GM18520 (cell line): ENCODE results near the gene CYFIP1.

Source experiments
- ATAC-seq: cut with Tn5 transposase; IDR thresholded peaks from one replicate; pipeline ENCODE4 v1.9.1; 2021; ENCODE audit not compliant: unreplicated experiment

Gene CYFIP1

DNA sequence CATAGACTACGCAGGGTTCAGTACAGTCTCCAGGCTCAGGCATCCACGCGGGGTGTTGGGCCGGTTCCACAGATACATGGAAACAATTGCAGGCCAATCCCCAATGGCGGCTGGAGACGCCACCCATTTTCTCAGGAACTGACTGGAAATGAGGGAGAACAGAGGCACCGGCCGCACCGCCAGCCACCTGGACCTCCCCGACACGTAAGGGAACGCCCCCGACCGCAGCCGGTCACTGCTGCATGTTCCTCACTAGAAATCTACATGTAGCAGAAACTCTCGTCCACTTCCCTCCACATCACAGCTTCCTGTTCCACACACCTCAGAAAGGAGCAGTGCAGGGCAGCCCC lies 29.2 kb downstream of the CYFIP1 start:
- no peak for ATAC-seq

- ATAC-seq: no peak
Measured at GRCh38 chr15:22950256-22950990, 29.7 kb downstream of the CYFIP1 start.

- peak; percentile 48 for ATAC-seq
Measured at GRCh38 chr15:22949074-22949547, 31.1 kb downstream of the CYFIP1 start.

GRCh38 chr15:22948056-22948455 lies 32.1 kb downstream of the CYFIP1 start:
- ATAC-seq: no peak

DNA sequence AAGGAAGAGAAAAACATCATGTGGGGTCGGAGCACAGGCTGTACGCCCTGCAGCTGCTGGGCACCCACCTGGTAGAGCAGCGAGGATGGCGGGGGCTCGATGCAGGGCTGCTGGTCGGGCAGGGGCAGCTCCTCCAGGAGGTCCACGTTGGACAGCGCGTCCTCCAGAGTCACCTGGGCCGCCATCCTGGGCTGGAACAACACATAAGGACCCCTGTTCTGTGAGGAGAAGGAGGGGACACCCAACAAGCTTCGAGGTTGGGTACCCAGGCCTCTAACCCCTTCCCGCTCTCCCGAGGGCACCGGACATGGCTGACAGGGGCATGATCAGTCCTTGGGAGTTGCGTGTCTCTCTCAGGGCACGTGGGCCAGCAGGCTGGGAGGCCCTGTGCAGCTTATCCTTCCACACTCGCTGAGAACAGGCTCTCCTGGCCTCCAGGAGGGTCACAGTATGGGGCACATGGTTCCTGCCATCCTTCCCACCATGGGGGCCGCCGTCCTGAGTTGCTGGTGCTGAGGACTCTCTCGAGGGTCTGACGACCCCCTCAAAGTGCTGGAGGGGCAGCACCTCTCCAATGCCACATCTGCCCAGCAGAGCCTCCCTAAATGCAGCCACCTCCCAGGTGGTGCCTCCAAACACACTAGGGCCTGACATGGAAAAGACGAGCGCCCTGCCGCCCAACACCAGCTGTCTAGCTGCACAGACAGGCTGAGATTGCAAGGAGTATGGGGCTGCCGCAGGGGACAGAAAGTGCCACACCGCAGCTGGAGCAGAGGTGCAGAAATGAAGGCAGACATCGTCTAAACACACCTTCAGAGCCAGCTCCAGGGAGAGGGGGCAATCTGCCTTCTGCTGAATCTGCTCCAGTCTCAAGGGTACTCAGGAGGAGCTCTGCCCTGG lies 32.8 kb downstream of the CYFIP1 start:
- ATAC-seq: no peak

DNA sequence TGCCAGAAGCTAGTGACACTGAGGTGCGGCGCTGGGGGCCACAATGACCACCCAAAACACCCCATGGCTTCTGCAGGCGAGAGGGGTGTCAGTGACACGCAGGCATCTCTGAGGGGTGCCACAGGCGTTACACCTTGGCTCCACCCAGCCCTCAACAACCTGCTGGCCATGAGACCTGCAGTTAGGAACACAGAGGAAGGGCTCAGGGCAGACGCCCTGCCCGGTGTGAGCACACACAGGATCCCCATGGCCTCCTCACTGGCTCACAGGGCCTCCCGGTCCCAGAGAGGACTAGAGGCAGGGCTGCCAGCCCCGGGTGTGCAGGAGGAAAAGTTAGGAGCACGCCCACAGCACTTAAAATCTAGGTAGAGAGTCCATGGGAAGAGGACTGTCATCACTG lies 35.1 kb downstream of the CYFIP1 start:
- no peak for ATAC-seq

- ATAC-seq: no peak
Measured at GRCh38 chr15:22944651-22945050, 35.5 kb downstream of the CYFIP1 start.

GRCh38 chr15:22942877-22943276 lies 37.3 kb downstream of the CYFIP1 start:
- no peak for ATAC-seq

GRCh38 chr15:22942306-22942855 lies 37.8 kb downstream of the CYFIP1 start:
- ATAC-seq: no peak

GRCh38 chr15:22941179-22941578 lies 39.0 kb downstream of the CYFIP1 start:
- no peak for ATAC-seq

GRCh38 chr15:22939652-22940061 lies 40.5 kb downstream of the CYFIP1 start:
- ATAC-seq: no peak

- no peak for ATAC-seq
Measured at GRCh38 chr15:22939051-22939450, 41.1 kb downstream of the CYFIP1 start.

DNA sequence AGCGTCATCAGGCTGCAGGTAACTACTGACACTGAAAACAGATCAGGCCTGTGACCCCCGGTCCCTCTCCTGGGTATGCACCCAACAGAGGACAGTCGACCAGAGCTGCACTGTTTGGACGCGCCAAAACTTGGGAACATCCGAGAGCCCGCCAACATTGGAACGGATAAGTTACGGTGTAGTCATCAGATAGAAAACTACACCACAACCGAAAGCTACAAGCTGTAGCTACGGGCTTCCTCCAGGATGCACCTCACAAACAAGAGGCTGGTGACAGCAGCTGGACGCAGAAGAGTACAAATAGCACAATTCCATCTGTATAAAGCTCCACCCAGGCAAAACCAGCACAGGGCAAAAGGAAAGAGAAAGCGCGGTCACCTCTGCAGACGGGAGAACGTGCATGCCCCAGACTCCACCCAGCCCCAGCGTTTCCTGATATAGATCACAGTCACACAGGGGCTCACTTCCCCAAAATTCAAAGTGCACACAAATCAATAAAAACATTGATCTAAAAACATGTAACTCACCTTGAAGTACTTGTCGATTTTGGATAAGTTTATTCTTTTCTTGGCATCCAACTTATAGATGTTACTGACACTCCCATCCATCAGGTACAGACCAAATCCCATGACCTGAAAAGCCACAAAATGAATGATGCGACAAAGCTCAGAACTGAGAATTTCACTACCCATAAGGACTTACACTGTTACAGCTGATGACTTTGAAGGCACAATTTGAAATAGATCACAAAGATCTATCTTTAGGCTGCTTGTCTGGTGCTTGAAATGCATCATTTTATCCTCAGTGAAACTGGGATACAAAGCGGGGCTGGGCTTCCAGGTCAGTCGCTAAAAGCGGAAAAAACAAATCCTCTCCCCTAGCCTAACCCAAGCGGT lies 43.3 kb downstream of the CYFIP1 start:
- ATAC-seq: peak; percentile 63

DNA sequence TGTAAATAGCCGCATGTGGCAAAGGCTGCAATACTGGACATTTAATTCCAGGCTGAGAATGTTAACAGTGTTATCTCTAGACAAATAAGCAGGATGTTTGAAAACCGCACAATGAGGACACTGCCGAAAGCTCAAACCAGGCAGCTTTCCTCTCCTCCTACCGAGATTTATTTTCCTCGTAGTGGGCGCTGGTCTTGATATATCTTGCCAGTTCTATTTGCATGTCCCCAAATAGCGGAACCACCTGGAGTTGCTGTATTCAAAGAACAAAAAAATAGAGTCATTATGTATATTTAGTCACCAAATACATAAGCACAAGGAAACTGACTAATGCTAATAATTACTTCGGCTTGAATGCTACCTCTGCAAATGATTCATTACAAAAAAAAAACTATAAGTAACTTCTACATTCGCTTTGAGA lies 46.5 kb downstream of the CYFIP1 start:
- no peak for ATAC-seq

- ATAC-seq: no peak
Measured at GRCh38 chr15:22931784-22932536, 48.2 kb downstream of the CYFIP1 start.

GRCh38 chr15:22930782-22931484 lies 49.2 kb downstream of the CYFIP1 start:
- ATAC-seq: no peak

DNA sequence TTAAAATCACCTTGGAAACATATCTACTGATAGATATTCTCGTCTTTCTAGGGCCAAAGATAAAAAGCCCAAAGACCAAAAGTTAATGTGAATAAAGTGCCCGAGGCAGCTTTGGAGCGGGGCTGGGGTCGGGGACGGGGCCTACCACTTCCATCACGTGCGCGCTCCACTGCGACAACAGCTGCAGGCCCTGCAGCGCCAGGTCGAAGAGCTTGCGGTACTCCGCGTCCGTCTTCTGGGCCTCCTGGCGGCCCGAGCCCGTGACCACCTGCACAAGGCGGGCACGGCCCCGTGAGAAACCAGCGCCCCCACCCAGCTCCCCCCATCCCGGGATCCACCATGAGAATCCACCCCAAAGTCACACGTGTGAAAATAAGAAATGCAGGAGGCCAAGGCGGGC lies 52.4 kb downstream of the CYFIP1 start:
- no peak for ATAC-seq

- ATAC-seq: no peak
Measured at GRCh38 chr15:22925875-22926274, 54.3 kb downstream of the CYFIP1 start.

DNA sequence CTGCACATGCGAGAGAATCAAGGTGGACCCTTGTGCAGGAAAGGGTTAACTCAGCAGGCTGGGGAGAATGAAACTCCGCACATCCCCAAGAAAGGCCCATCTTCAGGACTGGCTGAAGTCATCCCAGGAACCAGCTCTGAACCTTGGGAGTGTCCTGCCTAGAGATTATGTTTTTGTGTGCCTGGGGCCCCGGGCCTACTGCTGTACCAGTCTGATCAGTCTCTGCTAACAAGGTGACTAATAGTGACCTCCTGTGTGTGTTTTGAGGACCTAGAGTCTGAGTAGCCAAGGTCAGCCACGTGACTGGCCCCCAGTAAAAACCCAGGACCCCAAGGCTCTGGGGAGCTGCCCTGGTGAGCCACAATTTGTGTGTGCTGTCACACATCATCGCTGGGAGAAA lies 58.2 kb downstream of the CYFIP1 start:
- ATAC-seq: no peak
